GM23338 (cell line): ENCODE results near the gene ADGRG6. TPM values are rescaled to one million over a fixed set of nuclear protein-coding genes. Genes with fewer than 3 reads are reported as not detected.

ENCODE experiments used
- ATAC-seq: fragments of 200-7000 bp; cut with Tn5 transposase; 3 replicates; pipeline ENCODE4 v1.9.1; 2020
- DNase-seq: peaks from one replicate; pipeline ENCODE4 v3.0.0-alpha.2; 2015; ENCODE audit warnings: low spot score
- H2AFZ ChIP-seq: fragments of 200-600 bp; sonication (generic); 2 replicates; pipeline ENCODE4 v1.8.0; 2016; ENCODE audit warnings: antibody characterized with exemption, mild to moderate bottlenecking, moderate library complexity
- H3F3A ChIP-seq: fragments of 200-600 bp; sonication (generic); replicated peaks from 2 replicates; pipeline ENCODE4 v1.8.0; 2017; ENCODE audit warnings: antibody characterized with exemption, mixed run types, low read depth
- H3K27ac ChIP-seq: fragments of 200-600 bp; sonication (generic); 2 replicates; pipeline ENCODE4 v1.6.1; 2016; ENCODE audit warnings: low read depth
- H3K27me3 ChIP-seq: fragments of 200-600 bp; sonication (generic); 2 replicates; pipeline ENCODE4 v1.8.0; 2016; ENCODE audit warnings: mild to moderate bottlenecking, mixed run types, moderate library complexity; ENCODE audit not compliant: insufficient read depth
- H3K36me3 ChIP-seq: fragments of 200-600 bp; sonication (generic); 2 replicates; pipeline ENCODE4 v1.8.0; 2016; ENCODE audit warnings: mild to moderate bottlenecking; ENCODE audit not compliant: insufficient read depth
- H3K4me1 ChIP-seq: fragments of 200-600 bp; sonication (generic); 2 replicates; pipeline ENCODE4 v1.8.0; 2016; ENCODE audit warnings: mild to moderate bottlenecking, moderate library complexity; ENCODE audit not compliant: insufficient read depth
- H3K4me2 ChIP-seq: fragments of 200-600 bp; sonication (generic); 2 replicates; pipeline ENCODE4 v1.7.1; 2017; ENCODE audit warnings: mixed run types
- H3K4me3 ChIP-seq: fragments of 200-600 bp; sonication (generic); 2 replicates; pipeline ENCODE4 v1.6.1; 2016; ENCODE audit warnings: mixed run types
- H3K79me2 ChIP-seq: fragments of 200-600 bp; sonication (generic); replicated peaks from 2 replicates; pipeline ENCODE4 v1.8.0; 2017; ENCODE audit warnings: mild to moderate bottlenecking; ENCODE audit not compliant: insufficient read depth
- H3K9me2 ChIP-seq: fragments of 200-600 bp; sonication (generic); 2 replicates; pipeline ENCODE4 v1.8.0; 2017; ENCODE audit not compliant: insufficient read depth
- H4K20me1 ChIP-seq: fragments of 200-600 bp; sonication (generic); replicated peaks from 2 replicates; pipeline ENCODE4 v1.8.0; 2017; ENCODE audit warnings: mild to moderate bottlenecking; ENCODE audit not compliant: insufficient read depth
- H3K27ac Mint-ChIP-seq: 2 replicates; pipeline ENCODE4 v1.8.0; 2020; ENCODE audit warnings: inconsistent platforms, mild to moderate bottlenecking, moderate library complexity, mixed read lengths
- H3K27me3 Mint-ChIP-seq: 3 replicates; pipeline ENCODE4 v1.8.0; 2022; ENCODE audit warnings: low read depth, mild to moderate bottlenecking, moderate library complexity, mixed read lengths, inconsistent platforms; ENCODE audit not compliant: insufficient read depth, poor library complexity
- H3K36me3 Mint-ChIP-seq: 3 replicates; pipeline ENCODE4 v1.8.0; 2021; ENCODE audit warnings: low read depth, mild to moderate bottlenecking, inconsistent platforms, moderate library complexity, mixed read lengths
- H3K4me1 Mint-ChIP-seq: 3 replicates; pipeline ENCODE4 v1.8.0; 2020; ENCODE audit warnings: mild to moderate bottlenecking, inconsistent platforms, mixed read lengths
- H3K4me3 Mint-ChIP-seq: 3 replicates; pipeline ENCODE4 v1.8.0; 2021; ENCODE audit warnings: moderate library complexity, mild to moderate bottlenecking, inconsistent platforms, mixed read lengths
- H3K9me3 Mint-ChIP-seq: 3 replicates; pipeline ENCODE4 v1.8.0; 2020; ENCODE audit warnings: moderate library complexity, mild to moderate bottlenecking, inconsistent platforms, mixed read lengths
- CREB1 ChIP-seq: fragments of 250-450 bp; sonication (Bioruptor Pico); IDR thresholded peaks from 2 replicates; pipeline ENCODE4 v1.5.0; 2020; ENCODE audit warnings: low read depth, mild to moderate bottlenecking, moderate library complexity
- EZH2 ChIP-seq: fragments of 200-600 bp; sonication (generic); IDR thresholded peaks from one replicate; pipeline ENCODE4 v1.8.0; 2017; ENCODE audit warnings: antibody characterized with exemption, mild to moderate bottlenecking, low read depth; ENCODE audit not compliant: unreplicated experiment
- EZH2phosphoT487 ChIP-seq: fragments of 200-600 bp; sonication (generic); IDR thresholded peaks from one replicate; pipeline ENCODE4 v1.8.1; 2018; ENCODE audit warnings: antibody characterized with exemption; ENCODE audit not compliant: unreplicated experiment
- JUNB ChIP-seq: IDR thresholded peaks from one replicate; pipeline ENCODE4 v1.6.1; 2016; ENCODE audit warnings: antibody characterized with exemption; ENCODE audit not compliant: unreplicated experiment
- NANOG ChIP-seq: IDR thresholded peaks from 2 replicates; pipeline ENCODE4 v1.6.1; 2016; ENCODE audit warnings: antibody characterized with exemption, borderline replicate concordance
- POLR2AphosphoS5 ChIP-seq: IDR thresholded peaks from 2 replicates; pipeline ENCODE4 v1.6.1; 2016; ENCODE audit warnings: antibody characterized with exemption, low read depth
- STAT1 ChIP-seq: IDR thresholded peaks from one replicate; pipeline ENCODE4 v1.6.1; 2016; ENCODE audit warnings: antibody characterized with exemption; ENCODE audit not compliant: unreplicated experiment
- ZNF114 ChIP-seq: fragments of 250-450 bp; sonication (Bioruptor Pico); IDR thresholded peaks from 2 replicates; pipeline ENCODE4 v1.5.0; 2020; ENCODE audit warnings: mild to moderate bottlenecking, moderate library complexity
- ZNF331 ChIP-seq: fragments of 250-450 bp; sonication (Bioruptor Pico); IDR thresholded peaks from 2 replicates; pipeline ENCODE4 v1.5.0; 2020; ENCODE audit warnings: low read depth, mild to moderate bottlenecking, moderate library complexity
- polyA plus RNA-seq: library from polyadenylated mRNA; unstranded; fragments of >200 nt; fragmentation: Nextera tagmentation; extraction: Ambion mirVana; gene quantifications from 2 replicates; pipeline ENCODE4 v1.2.1, GENCODE V29; 2016
- total RNA-seq: library from RNA; depleted of rRNA; stranded (reverse); fragments of >200 nt; shearing (Covaris generic); gene quantifications from 2 replicates; pipeline ENCODE4 v1.2.3, GENCODE V29; 2014
- TF ChIP-seq, protein P1 (sequence below): IDR thresholded peaks from 2 replicates; pipeline ENCODE4 v1.6.1; 2016; ENCODE audit warnings: antibody characterized with exemption
- TF ChIP-seq, protein P2 (sequence below): fragments of 250-450 bp; sonication (Bioruptor Pico); IDR thresholded peaks from 2 replicates; pipeline ENCODE4 v1.5.0; 2020; ENCODE audit warnings: mild to moderate bottlenecking, moderate library complexity
- TF ChIP-seq, protein P3 (sequence below), 2 experiments: fragments of 200-600 bp in 1 of 2; sonication (generic) in 1 of 2; conservative IDR thresholded peaks; 2 replicates each; pipeline versions ENCODE4 v1.5.1 to v1.6.1; 2016 to 2017; ENCODE audit warnings: antibody characterized with exemption in 2 of 2, low read depth in 2 of 2, mild to moderate bottlenecking in 2 of 2, moderate library complexity in 1 of 2
- TF ChIP-seq, protein P4 (sequence below): IDR thresholded peaks from one replicate; pipeline ENCODE4 v1.6.1; 2018; ENCODE audit warnings: antibody characterized with exemption; ENCODE audit not compliant: unreplicated experiment

Gene ADGRG6
- total and polyA plus RNA-seq, 2 experiments from 2014 or later: 1.3 to 7.7 TPM

DNA sequence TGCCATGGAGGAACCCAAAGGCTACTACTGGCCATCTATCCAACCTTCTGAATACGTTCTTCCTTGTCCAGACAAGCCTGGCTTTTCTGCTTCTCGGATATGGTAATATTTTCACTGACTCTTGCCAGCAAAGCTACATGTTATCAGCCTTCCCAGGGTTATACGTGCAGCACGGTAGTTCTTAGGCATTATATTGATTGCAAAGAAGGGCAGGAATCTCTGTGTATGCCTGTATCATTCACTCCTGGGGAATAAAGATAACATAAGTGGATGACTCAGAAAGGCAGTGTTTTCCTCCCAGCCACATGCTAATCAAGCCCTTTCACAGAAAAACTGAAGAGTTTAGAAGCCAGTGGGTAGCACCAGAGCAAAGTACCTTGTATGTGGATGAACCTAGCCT, 98.7 kb downstream of the ADGRG6 start:
- ATAC-seq (peak; percentile 84), DNase-seq (peak; percentile 30)
- Mint-ChIP-seq H3K4me3 (no peak overlapping the region), H3K36me3 (no peaks in the 10 kb centered on the region), H3K27me3 (peaks cover 3% of the 10 kb centered on the region), H3K4me1 (peaks cover 15% of the 10 kb centered on the region), H3K9me3 (no peaks in the 10 kb centered on the region), H3K27ac (no peak overlapping the region)
- peaks cover 8% of the 10 kb centered on the region; the same call in 1 of the 2 replicates for H3K4me1 ChIP-seq
- H3K4me2 ChIP-seq: peak overlapping the region; percentile 31; the same call in 1 of the 2 replicates
- H3K79me2 ChIP-seq: no peaks in the 10 kb centered on the region
- H2AFZ ChIP-seq: peak overlapping the region; percentile 66
- no peaks in the 10 kb centered on the region for H3F3A ChIP-seq
- no peaks in the 10 kb centered on the region for H3K36me3 ChIP-seq
- H4K20me1 ChIP-seq: no peaks in the 10 kb centered on the region
- H3K27me3 ChIP-seq: no peaks in the 10 kb centered on the region
- TF ChIP-seq CREB1 (CRISPR knock-in tag) (no peak), ZNF114 (CRISPR knock-in tag) (no peak), POLR2AphosphoS5 (no peak), ZNF331 (CRISPR knock-in tag) (no peak), EZH2 (no peak), EZH2phosphoT487 (no peak), NANOG (no peak), JUNB (no peak), STAT1 (no peak)
- TF ChIP-seq, protein P1, sequence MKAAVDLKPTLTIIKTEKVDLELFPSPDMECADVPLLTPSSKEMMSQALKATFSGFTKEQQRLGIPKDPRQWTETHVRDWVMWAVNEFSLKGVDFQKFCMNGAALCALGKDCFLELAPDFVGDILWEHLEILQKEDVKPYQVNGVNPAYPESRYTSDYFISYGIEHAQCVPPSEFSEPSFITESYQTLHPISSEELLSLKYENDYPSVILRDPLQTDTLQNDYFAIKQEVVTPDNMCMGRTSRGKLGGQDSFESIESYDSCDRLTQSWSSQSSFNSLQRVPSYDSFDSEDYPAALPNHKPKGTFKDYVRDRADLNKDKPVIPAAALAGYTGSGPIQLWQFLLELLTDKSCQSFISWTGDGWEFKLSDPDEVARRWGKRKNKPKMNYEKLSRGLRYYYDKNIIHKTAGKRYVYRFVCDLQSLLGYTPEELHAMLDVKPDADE: no peak
- TF ChIP-seq, protein P2, sequence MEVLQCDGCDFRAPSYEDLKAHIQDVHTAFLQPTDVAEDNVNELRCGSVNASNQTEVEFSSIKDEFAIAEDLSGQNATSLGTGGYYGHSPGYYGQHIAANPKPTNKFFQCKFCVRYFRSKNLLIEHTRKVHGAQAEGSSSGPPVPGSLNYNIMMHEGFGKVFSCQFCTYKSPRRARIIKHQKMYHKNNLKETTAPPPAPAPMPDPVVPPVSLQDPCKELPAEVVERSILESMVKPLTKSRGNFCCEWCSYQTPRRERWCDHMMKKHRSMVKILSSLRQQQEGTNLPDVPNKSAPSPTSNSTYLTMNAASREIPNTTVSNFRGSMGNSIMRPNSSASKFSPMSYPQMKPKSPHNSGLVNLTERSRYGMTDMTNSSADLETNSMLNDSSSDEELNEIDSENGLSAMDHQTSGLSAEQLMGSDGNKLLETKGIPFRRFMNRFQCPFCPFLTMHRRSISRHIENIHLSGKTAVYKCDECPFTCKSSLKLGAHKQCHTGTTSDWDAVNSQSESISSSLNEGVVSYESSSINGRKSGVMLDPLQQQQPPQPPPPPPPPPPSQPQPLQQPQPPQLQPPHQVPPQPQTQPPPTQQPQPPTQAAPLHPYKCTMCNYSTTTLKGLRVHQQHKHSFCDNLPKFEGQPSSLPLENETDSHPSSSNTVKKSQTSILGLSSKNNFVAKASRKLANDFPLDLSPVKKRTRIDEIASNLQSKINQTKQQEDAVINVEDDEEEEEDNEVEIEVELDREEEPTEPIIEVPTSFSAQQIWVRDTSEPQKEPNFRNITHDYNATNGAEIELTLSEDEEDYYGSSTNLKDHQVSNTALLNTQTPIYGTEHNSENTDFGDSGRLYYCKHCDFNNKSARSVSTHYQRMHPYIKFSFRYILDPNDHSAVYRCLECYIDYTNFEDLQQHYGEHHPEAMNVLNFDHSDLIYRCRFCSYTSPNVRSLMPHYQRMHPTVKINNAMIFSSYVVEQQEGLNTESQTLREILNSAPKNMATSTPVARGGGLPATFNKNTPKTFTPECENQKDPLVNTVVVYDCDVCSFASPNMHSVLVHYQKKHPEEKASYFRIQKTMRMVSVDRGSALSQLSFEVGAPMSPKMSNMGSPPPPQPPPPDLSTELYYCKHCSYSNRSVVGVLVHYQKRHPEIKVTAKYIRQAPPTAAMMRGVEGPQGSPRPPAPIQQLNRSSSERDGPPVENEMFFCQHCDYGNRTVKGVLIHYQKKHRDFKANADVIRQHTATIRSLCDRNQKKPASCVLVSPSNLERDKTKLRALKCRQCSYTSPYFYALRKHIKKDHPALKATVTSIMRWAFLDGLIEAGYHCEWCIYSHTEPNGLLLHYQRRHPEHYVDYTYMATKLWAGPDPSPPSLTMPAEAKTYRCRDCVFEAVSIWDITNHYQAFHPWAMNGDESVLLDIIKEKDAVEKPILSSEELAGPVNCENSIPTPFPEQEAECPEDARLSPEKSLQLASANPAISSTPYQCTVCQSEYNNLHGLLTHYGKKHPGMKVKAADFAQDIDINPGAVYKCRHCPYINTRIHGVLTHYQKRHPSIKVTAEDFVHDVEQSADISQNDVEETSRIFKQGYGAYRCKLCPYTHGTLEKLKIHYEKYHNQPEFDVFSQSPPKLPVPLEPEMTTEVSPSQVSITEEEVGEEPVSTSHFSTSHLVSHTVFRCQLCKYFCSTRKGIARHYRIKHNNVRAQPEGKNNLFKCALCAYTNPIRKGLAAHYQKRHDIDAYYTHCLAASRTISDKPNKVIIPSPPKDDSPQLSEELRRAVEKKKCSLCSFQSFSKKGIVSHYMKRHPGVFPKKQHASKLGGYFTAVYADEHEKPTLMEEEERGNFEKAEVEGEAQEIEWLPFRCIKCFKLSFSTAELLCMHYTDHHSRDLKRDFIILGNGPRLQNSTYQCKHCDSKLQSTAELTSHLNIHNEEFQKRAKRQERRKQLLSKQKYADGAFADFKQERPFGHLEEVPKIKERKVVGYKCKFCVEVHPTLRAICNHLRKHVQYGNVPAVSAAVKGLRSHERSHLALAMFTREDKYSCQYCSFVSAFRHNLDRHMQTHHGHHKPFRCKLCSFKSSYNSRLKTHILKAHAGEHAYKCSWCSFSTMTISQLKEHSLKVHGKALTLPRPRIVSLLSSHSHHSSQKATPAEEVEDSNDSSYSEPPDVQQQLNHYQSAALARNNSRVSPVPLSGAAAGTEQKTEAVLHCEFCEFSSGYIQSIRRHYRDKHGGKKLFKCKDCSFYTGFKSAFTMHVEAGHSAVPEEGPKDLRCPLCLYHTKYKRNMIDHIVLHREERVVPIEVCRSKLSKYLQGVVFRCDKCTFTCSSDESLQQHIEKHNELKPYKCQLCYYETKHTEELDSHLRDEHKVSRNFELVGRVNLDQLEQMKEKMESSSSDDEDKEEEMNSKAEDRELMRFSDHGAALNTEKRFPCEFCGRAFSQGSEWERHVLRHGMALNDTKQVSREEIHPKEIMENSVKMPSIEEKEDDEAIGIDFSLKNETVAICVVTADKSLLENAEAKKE: no peak
- TF ChIP-seq, protein P3, sequence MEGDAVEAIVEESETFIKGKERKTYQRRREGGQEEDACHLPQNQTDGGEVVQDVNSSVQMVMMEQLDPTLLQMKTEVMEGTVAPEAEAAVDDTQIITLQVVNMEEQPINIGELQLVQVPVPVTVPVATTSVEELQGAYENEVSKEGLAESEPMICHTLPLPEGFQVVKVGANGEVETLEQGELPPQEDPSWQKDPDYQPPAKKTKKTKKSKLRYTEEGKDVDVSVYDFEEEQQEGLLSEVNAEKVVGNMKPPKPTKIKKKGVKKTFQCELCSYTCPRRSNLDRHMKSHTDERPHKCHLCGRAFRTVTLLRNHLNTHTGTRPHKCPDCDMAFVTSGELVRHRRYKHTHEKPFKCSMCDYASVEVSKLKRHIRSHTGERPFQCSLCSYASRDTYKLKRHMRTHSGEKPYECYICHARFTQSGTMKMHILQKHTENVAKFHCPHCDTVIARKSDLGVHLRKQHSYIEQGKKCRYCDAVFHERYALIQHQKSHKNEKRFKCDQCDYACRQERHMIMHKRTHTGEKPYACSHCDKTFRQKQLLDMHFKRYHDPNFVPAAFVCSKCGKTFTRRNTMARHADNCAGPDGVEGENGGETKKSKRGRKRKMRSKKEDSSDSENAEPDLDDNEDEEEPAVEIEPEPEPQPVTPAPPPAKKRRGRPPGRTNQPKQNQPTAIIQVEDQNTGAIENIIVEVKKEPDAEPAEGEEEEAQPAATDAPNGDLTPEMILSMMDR (conservative IDR thresholded peaks at IDR 0.05; ENCODE audit: low read depth in 2 of 2): no peak
- TF ChIP-seq, protein P4, sequence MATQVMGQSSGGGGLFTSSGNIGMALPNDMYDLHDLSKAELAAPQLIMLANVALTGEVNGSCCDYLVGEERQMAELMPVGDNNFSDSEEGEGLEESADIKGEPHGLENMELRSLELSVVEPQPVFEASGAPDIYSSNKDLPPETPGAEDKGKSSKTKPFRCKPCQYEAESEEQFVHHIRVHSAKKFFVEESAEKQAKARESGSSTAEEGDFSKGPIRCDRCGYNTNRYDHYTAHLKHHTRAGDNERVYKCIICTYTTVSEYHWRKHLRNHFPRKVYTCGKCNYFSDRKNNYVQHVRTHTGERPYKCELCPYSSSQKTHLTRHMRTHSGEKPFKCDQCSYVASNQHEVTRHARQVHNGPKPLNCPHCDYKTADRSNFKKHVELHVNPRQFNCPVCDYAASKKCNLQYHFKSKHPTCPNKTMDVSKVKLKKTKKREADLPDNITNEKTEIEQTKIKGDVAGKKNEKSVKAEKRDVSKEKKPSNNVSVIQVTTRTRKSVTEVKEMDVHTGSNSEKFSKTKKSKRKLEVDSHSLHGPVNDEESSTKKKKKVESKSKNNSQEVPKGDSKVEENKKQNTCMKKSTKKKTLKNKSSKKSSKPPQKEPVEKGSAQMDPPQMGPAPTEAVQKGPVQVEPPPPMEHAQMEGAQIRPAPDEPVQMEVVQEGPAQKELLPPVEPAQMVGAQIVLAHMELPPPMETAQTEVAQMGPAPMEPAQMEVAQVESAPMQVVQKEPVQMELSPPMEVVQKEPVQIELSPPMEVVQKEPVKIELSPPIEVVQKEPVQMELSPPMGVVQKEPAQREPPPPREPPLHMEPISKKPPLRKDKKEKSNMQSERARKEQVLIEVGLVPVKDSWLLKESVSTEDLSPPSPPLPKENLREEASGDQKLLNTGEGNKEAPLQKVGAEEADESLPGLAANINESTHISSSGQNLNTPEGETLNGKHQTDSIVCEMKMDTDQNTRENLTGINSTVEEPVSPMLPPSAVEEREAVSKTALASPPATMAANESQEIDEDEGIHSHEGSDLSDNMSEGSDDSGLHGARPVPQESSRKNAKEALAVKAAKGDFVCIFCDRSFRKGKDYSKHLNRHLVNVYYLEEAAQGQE: no peak
- H3K9me2 ChIP-seq: no peaks in the 10 kb centered on the region
- no peak overlapping the region; the same call in 1 of the 2 replicates for H3K27ac ChIP-seq
- H3K4me3 ChIP-seq: no peak overlapping the region
